GM12878 (cell line): Measurements from ENCODE around the gene CFAP45. TPM values are rescaled to one million over a fixed set of nuclear protein-coding genes. Genes with fewer than 3 reads are reported as not detected.

Source experiments
- ATAC-seq: fragments of 200-7000 bp; cut with Tn5 transposase; 3 replicates; pipeline ENCODE4 v1.9.1; 2020; ENCODE audit warnings: mild to moderate bottlenecking, moderate library complexity
- BruUV-seq: library from RNA; stranded (reverse); fragments of 400-500 nt; replicated peaks from 2 replicates; lab custom pipeline; 2021; lab: Mats Ljungman, UMichigan
- CTCF ChIA-PET: fragments of 300-600 bp; sonication (Branson Sonifier 250); formaldehyde crosslinking; extraction: SDS; loops from one replicate; lab custom pipeline; 2021; ENCODE audit warnings: inconsistent platforms; lab: Yijun Ruan, JAX
- POLR2A ChIA-PET: fragments of 350-600 bp; formaldehyde crosslinking; extraction: SDS; loops from one replicate; lab custom pipeline; 2021; ENCODE audit warnings: inconsistent platforms; lab: Charles Lee
- RAD21 ChIA-PET: fragments of 300-600 bp; sonication (Branson Sonifier 250); formaldehyde crosslinking; loops from one replicate; lab custom pipeline; 2023; ENCODE audit warnings: antibody characterized with exemption; ENCODE audit not compliant: unreplicated experiment; lab: Charles Lee
- SMC1A ChIA-PET: fragments of 300-600 bp; sonication (Branson Sonifier 250); formaldehyde crosslinking; loops from one replicate; lab custom pipeline; 2023; ENCODE audit not compliant: unreplicated experiment, uncharacterized antibody; lab: Charles Lee
- DNase-seq: peaks from one replicate; pipeline ENCODE4 v3.0.0-alpha.2; 2011; ENCODE audit warnings: low read depth, low spot score
- FAIRE-seq: peaks from 3 replicates; lab custom pipeline; 2011; peaks lifted over from hg19 to GRCh38; lab: Jason Lieb, UNC
- H2AFZ ChIP-seq: 2 replicates; pipeline ENCODE4 v1.6.0; 2011; ENCODE audit warnings: low read depth, low read length, control low read depth; ENCODE audit not compliant: control insufficient read depth
- H3K27ac ChIP-seq: 2 replicates; pipeline ENCODE4 v1.5.1; 2011; ENCODE audit warnings: control low read depth; ENCODE audit not compliant: control insufficient read depth, insufficient read depth
- H3K27me3 ChIP-seq, 2 experiments: replicated peaks in 1 of 2; 2 replicates each; pipeline versions ENCODE4 v1.6.0 to v1.6.1; 2011; ENCODE audit warnings: low read length in 1 of 2; ENCODE audit not compliant: control insufficient read depth in 2 of 2, insufficient read depth in 2 of 2
- H3K36me3 ChIP-seq, 2 experiments: 2 replicates each; pipeline ENCODE4 v1.5.1; 2011; ENCODE audit warnings: low read length in 1 of 2; ENCODE audit not compliant: control insufficient read depth in 2 of 2, insufficient read depth in 2 of 2
- H3K4me1 ChIP-seq: 2 replicates; pipeline ENCODE4 v1.6.1; 2011; ENCODE audit warnings: mild to moderate bottlenecking, low read length, moderate library complexity, mixed read lengths; ENCODE audit not compliant: control insufficient read depth, insufficient read depth
- H3K4me2 ChIP-seq: 2 replicates; pipeline ENCODE4 v1.6.0; 2011; ENCODE audit warnings: control low read depth; ENCODE audit not compliant: control insufficient read depth, insufficient read depth
- H3K4me3 ChIP-seq: fragments of 200-600 bp; sonication (generic); 2 replicates; pipeline ENCODE4 v1.5.1; 2016
- H3K79me2 ChIP-seq: 2 replicates; pipeline ENCODE4 v1.6.0; 2011; ENCODE audit warnings: low read length; ENCODE audit not compliant: control insufficient read depth, insufficient read depth
- H3K9ac ChIP-seq: 2 replicates; pipeline ENCODE4 v1.8.0; 2011; ENCODE audit warnings: low read length, control low read depth, mixed read lengths; ENCODE audit not compliant: control insufficient read depth, insufficient read depth
- H3K9me3 ChIP-seq: replicated peaks from 3 replicates; pipeline ENCODE4 v1.5.1; 2011; ENCODE audit warnings: mild to moderate bottlenecking, low read length; ENCODE audit not compliant: control insufficient read depth, insufficient read depth
- H4K20me1 ChIP-seq: 2 replicates; pipeline ENCODE4 v1.6.0; 2011; ENCODE audit not compliant: control insufficient read depth, insufficient read depth
- RCOR1 ChIP-seq: conservative IDR thresholded peaks from 2 replicates; pipeline ENCODE4 v1.6.1; 2012; ENCODE audit warnings: low read depth, low read length, improper control_type of control experiment
- WGBS: methylation state at CpG from one replicate; pipeline ENCODE4 v1.1.6; 2016; ENCODE audit warnings: low lambda C conversion rate; ENCODE audit not compliant: insufficient replicate concordance, insufficient coverage; ENCODE audit errors: missing lambda C conversion rate; 5-methylcytosine and 5-hydroxymethylcytosine counted together
- in situ Hi-C: fragments of 300-500 bp; cut with MboI; formaldehyde crosslinking; loops from 9 replicates; pipeline ENCODE4 v1.14.3; 2018; ENCODE audit warnings: mixed read lengths
- intact Hi-C: fragments of 100-400 bp; cut with micrococcal nuclease; formaldehyde crosslinking; loops from one replicate; pipeline ENCODE4 v1.14.2; 2022; ENCODE audit not compliant: unreplicated experiment
- polyA plus RNA-seq, 11 experiments: library from polyadenylated mRNA; depleted of rRNA in 4 of 11; unstranded in 6 of 11; stranded (reverse) in 5 of 11; fragments of >200 nt; fragmentation: Nextera tagmentation in 4 of 11; fragmentation: Illumina TruSeq in 1 of 11; extraction: Ambion mirVana in 4 of 11; extraction: Trizol in 1 of 11; gene quantifications; 1 replicate in 1 of 11; 2 replicates in 10 of 11; pipeline versions ENCODE4 v1.2.1 to v1.2.3, GENCODE V29; 2011 to 2016; ENCODE audit warnings: inconsistent platforms in 2 of 11, missing spikeins in 2 of 11, low read depth in 1 of 11
- total RNA-seq, 4 experiments: library from RNA; depleted of rRNA in 3 of 4; stranded (reverse); fragments of >200 nt in 3 of 4; fragmentation: Illumina TruSeq in 1 of 4; extraction: Trizol in 1 of 4; gene quantifications; 2 replicates each; pipeline versions ENCODE4 v1.2.1 to v1.2.3, GENCODE V29; 2013 to 2021
- TF ChIP-seq, protein P1 (sequence below), 3 experiments: IDR thresholded peaks in 2 of 3; conservative IDR thresholded peaks in 1 of 3; 2 replicates each; pipeline ENCODE4 v1.5.1; 2011; ENCODE audit warnings: low read depth in 3 of 3, low read length in 3 of 3, mild to moderate bottlenecking in 3 of 3, control low read depth in 2 of 3, moderate library complexity in 2 of 3, inconsistent platforms in 1 of 3, mixed read lengths in 1 of 3; ENCODE audit not compliant: control insufficient read depth in 2 of 3, insufficient read depth in 1 of 3; ENCODE audit errors: extremely low read depth in 1 of 3

The CFAP45 gene
- total and polyA plus RNA-seq, 10 of the 15 experiments (the other 5 are each of a cell fraction or from before 2014, with no cell fraction given): 0.43 to 0.91 (median 0.67) TPM

DNA sequence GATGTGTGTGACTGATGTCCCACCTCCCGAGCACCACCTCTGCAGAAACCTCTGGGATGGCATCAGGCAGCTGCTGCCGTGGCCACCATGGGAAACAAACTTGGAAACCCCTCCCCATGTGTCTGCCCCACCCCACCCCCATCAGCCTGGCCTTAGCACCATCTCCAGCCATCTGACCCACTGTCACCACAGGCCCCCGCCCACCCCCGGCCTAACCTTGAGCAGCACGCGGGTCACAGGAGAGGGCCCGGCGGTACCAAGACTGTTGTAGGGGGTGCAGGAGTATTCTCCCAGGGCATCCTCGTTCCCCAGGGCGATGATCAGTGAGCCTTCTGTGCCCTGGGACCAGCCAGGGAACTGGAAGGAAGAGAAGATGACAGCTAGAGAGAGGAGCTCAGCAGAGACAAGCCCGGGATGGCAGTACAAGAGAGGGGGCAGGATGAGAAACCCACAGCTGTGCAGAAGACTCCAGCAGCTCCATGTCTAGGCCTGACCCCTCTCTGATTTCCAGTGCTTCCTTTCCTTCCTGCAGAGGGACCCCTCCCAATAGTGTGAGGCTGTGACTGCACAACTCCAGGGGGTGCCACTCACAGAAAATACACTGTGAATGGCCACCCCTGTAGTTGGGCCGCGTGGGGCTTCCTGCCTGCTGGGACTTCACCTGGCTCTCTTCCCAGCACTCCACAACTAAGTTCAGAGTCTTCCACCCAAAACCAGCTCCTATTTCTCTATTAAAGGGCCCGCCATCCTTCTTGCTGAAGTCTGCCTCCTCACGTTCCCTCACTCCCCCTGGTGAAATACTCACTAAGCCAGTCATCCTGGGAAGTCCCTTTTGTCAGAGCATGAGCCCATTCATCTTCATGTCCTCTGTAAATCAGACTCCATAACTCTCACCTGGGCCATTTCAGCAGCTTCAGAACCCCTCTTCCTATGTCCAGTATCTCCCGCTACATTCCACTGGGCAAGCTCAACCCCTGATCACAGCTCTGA, 32.6 kb upstream of the CFAP45 start:
- H3K4me2 ChIP-seq: no peak overlapping the region
- no peak overlapping the region for H3K27ac ChIP-seq
- no peak overlapping the region for H3K4me3 ChIP-seq
- TF ChIP-seq, protein P1, sequence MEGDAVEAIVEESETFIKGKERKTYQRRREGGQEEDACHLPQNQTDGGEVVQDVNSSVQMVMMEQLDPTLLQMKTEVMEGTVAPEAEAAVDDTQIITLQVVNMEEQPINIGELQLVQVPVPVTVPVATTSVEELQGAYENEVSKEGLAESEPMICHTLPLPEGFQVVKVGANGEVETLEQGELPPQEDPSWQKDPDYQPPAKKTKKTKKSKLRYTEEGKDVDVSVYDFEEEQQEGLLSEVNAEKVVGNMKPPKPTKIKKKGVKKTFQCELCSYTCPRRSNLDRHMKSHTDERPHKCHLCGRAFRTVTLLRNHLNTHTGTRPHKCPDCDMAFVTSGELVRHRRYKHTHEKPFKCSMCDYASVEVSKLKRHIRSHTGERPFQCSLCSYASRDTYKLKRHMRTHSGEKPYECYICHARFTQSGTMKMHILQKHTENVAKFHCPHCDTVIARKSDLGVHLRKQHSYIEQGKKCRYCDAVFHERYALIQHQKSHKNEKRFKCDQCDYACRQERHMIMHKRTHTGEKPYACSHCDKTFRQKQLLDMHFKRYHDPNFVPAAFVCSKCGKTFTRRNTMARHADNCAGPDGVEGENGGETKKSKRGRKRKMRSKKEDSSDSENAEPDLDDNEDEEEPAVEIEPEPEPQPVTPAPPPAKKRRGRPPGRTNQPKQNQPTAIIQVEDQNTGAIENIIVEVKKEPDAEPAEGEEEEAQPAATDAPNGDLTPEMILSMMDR (IDR thresholded peaks at IDR 0.05 in 2 of 3, conservative IDR thresholded peaks at IDR 0.05 in 1 of 3; ENCODE audit: control insufficient read depth in 2 of 3, extremely low read depth in 1 of 3, insufficient read depth in 1 of 3, low read depth in 3 of 3, low read length in 3 of 3): 0 out of 6 replicates have a peak, but pooled peaks of 1 of the 3 experiments have one; percentile 16
- no peak for TF ChIP-seq RCOR1
- H3K79me2 ChIP-seq: no peaks in the 10 kb centered on the region
- CTCF ChIA-PET: interaction anchor here (1.0 to 22.4 kb wide), 6 partner anchors 40 to 146 kb away, joined by 4 to 422 read pairs (median 10); no protein-coding TSS in a partner anchor
- SMC1A ChIA-PET: interaction anchor here (0.8 to 9.2 kb wide), 7 partner anchors 8 to 130 kb away, joined by 3 to 122 read pairs (median 4); partner anchors contain the start of gene FCRL6
- H3K36me3 ChIP-seq: no peaks in the 10 kb centered on the region
- FAIRE-seq (no peak), DNase-seq (no peak), ATAC-seq (peak; percentile 28; the same call in 2 of the 3 replicates)
- intact Hi-C loops: no loop called here
- RAD21 ChIA-PET: interaction anchor here (1.3 to 12.4 kb wide), 4 partner anchors 10 to 75 kb away, joined by 5 to 113 read pairs (median 14); no protein-coding TSS in a partner anchor
- POLR2A ChIA-PET: interaction anchor here (0.6 to 3.9 kb wide), 3 partner anchors 9 to 75 kb away, joined by 3 to 23 read pairs (median 4); partner anchors contain the start of gene TAGLN2
- in situ Hi-C loops: no loop called here
- 50% methylated on average over 14 of the region's 16 CpGs for WGBS
- H3K9me3 ChIP-seq: no peaks in the 10 kb centered on the region
- H4K20me1 ChIP-seq: no peaks in the 10 kb centered on the region
- H3K4me1 ChIP-seq: peaks cover 18% of the 10 kb centered on the region
- 0 out of 4 replicates have a peak, but pooled peaks cover 0 to 2% of the 10 kb centered on the region in 2 experiments for H3K27me3 ChIP-seq
- H2AFZ ChIP-seq: no peak overlapping the region
- BruUV-seq: no TSS peak
- no peak overlapping the region for H3K9ac ChIP-seq
